Measurements from ENCODE around the gene PTPRD.

PTPRD gene

GRCh38 chr9:10062629-10063395, 550.0 kb downstream of the PTPRD start:
- Histone ChIP-seq H3K4me3 (ENCODE audit: insufficient read length, low read depth) (no peak overlapping the region), H3K4me1 (ENCODE audit: insufficient read depth, insufficient read length) (no peaks in the 10 kb centered on the region), H3K9ac (ENCODE audit: insufficient read length, low read depth) (no peak overlapping the region), H3K27me3 (ENCODE audit: insufficient read depth, insufficient read length) (no peaks in the 10 kb centered on the region), H3K9me3 (ENCODE audit: insufficient read depth, low read length) (no peaks in the 10 kb centered on the region), H3K36me3 (ENCODE audit: insufficient read depth, insufficient read length, low read length) (no peaks in the 10 kb centered on the region)
- DNase-seq (ENCODE audit: low read depth, low spot score), result no peak
- no peak for TF ChIP-seq YY1 (IDR thresholded peaks at IDR 0.05; ENCODE audit: insufficient read depth, insufficient read length)
- no peak for TF ChIP-seq ZNF274 (IDR thresholded peaks at IDR 0.05; ENCODE audit: low read depth, low read length)
- TF ChIP-seq SUZ12 (IDR thresholded peaks at IDR 0.05; ENCODE audit: extremely low read depth, insufficient read depth, insufficient read length), result no peak

GRCh38 chr9:10059044-10059443, 553.8 kb downstream of the PTPRD start:
- DNase-seq (ENCODE audit: low read depth, low spot score), result no peak
- Histone ChIP-seq H3K36me3 (ENCODE audit: insufficient read depth, insufficient read length, low read length) (no peaks in the 10 kb centered on the region), H3K9me3 (ENCODE audit: insufficient read depth, low read length) (no peaks in the 10 kb centered on the region), H3K9ac (ENCODE audit: insufficient read length, low read depth) (no peak overlapping the region), H3K4me3 (ENCODE audit: insufficient read length, low read depth) (no peak overlapping the region), H3K4me1 (ENCODE audit: insufficient read depth, insufficient read length) (no peaks in the 10 kb centered on the region), H3K27me3 (ENCODE audit: insufficient read depth, insufficient read length) (no peaks in the 10 kb centered on the region)
- TF ChIP-seq ZNF274 (IDR thresholded peaks at IDR 0.05; ENCODE audit: low read depth, low read length) (no peak), YY1 (IDR thresholded peaks at IDR 0.05; ENCODE audit: insufficient read depth, insufficient read length) (no peak), SUZ12 (IDR thresholded peaks at IDR 0.05; ENCODE audit: extremely low read depth, insufficient read depth, insufficient read length) (no peak)

GRCh38 chr9:10055886-10056395, 556.9 kb downstream of the PTPRD start:
- no peak overlapping the region for H3K9ac ChIP-seq (ENCODE audit: insufficient read length, low read depth)
- H3K4me3 ChIP-seq (ENCODE audit: insufficient read length, low read depth), result no peak overlapping the region
- no peak for DNase-seq (ENCODE audit: low read depth, low spot score)
- H3K36me3 ChIP-seq (ENCODE audit: insufficient read depth, insufficient read length, low read length), result no peaks in the 10 kb centered on the region
- no peak for TF ChIP-seq ZNF274 (IDR thresholded peaks at IDR 0.05; ENCODE audit: low read depth, low read length)
- TF ChIP-seq SUZ12 (IDR thresholded peaks at IDR 0.05; ENCODE audit: extremely low read depth, insufficient read depth, insufficient read length), result no peak
- TF ChIP-seq YY1 (IDR thresholded peaks at IDR 0.05; ENCODE audit: insufficient read depth, insufficient read length), result no peak
- H3K27me3 ChIP-seq (ENCODE audit: insufficient read depth, insufficient read length), result no peaks in the 10 kb centered on the region
- no peaks in the 10 kb centered on the region for H3K4me1 ChIP-seq (ENCODE audit: insufficient read depth, insufficient read length)
- no peaks in the 10 kb centered on the region for H3K9me3 ChIP-seq (ENCODE audit: insufficient read depth, low read length)

GRCh38 chr9:10054456-10054855, 558.3 kb downstream of the PTPRD start:
- no peak for DNase-seq (ENCODE audit: low read depth, low spot score)
- TF ChIP-seq YY1 (IDR thresholded peaks at IDR 0.05; ENCODE audit: insufficient read depth, insufficient read length), result no peak
- no peak for TF ChIP-seq SUZ12 (IDR thresholded peaks at IDR 0.05; ENCODE audit: extremely low read depth, insufficient read depth, insufficient read length)
- TF ChIP-seq ZNF274 (IDR thresholded peaks at IDR 0.05; ENCODE audit: low read depth, low read length), result no peak
- H3K4me1 ChIP-seq (ENCODE audit: insufficient read depth, insufficient read length), result no peaks in the 10 kb centered on the region
- no peaks in the 10 kb centered on the region for H3K36me3 ChIP-seq (ENCODE audit: insufficient read depth, insufficient read length, low read length)
- H3K27me3 ChIP-seq (ENCODE audit: insufficient read depth, insufficient read length), result no peaks in the 10 kb centered on the region
- no peak overlapping the region for H3K9ac ChIP-seq (ENCODE audit: insufficient read length, low read depth)
- H3K9me3 ChIP-seq (ENCODE audit: insufficient read depth, low read length), result no peaks in the 10 kb centered on the region
- H3K4me3 ChIP-seq (ENCODE audit: insufficient read length, low read depth), result no peak overlapping the region

GRCh38 chr9:10052916-10053315, 559.9 kb downstream of the PTPRD start:
- TF ChIP-seq YY1 (IDR thresholded peaks at IDR 0.05; ENCODE audit: insufficient read depth, insufficient read length), result no peak
- TF ChIP-seq ZNF274 (IDR thresholded peaks at IDR 0.05; ENCODE audit: low read depth, low read length), result no peak
- TF ChIP-seq SUZ12 (IDR thresholded peaks at IDR 0.05; ENCODE audit: extremely low read depth, insufficient read depth, insufficient read length), result no peak
- H3K27me3 ChIP-seq (ENCODE audit: insufficient read depth, insufficient read length), result no peaks in the 10 kb centered on the region

GRCh38 chr9:10052181-10052580, 560.6 kb downstream of the PTPRD start:
- Histone ChIP-seq H3K9me3 (ENCODE audit: insufficient read depth, low read length) (no peaks in the 10 kb centered on the region), H3K27me3 (ENCODE audit: insufficient read depth, insufficient read length) (no peaks in the 10 kb centered on the region), H3K9ac (ENCODE audit: insufficient read length, low read depth) (no peak overlapping the region), H3K36me3 (ENCODE audit: insufficient read depth, insufficient read length, low read length) (no peaks in the 10 kb centered on the region), H3K4me3 (ENCODE audit: insufficient read length, low read depth) (no peak overlapping the region), H3K4me1 (ENCODE audit: insufficient read depth, insufficient read length) (no peaks in the 10 kb centered on the region)
- no peak for DNase-seq (ENCODE audit: low read depth, low spot score)
- no peak for TF ChIP-seq SUZ12 (IDR thresholded peaks at IDR 0.05; ENCODE audit: extremely low read depth, insufficient read depth, insufficient read length)
- no peak for TF ChIP-seq ZNF274 (IDR thresholded peaks at IDR 0.05; ENCODE audit: low read depth, low read length)
- no peak for TF ChIP-seq YY1 (IDR thresholded peaks at IDR 0.05; ENCODE audit: insufficient read depth, insufficient read length)

More at GRCh38 chr9:10052916-10053315, 559.9 kb downstream of the PTPRD start:
- H3K9me3 ChIP-seq (ENCODE audit: insufficient read depth, low read length), result no peaks in the 10 kb centered on the region
- H3K9ac ChIP-seq (ENCODE audit: insufficient read length, low read depth), result no peak overlapping the region
- no peaks in the 10 kb centered on the region for H3K36me3 ChIP-seq (ENCODE audit: insufficient read depth, insufficient read length, low read length)
- no peak overlapping the region for H3K4me3 ChIP-seq (ENCODE audit: insufficient read length, low read depth)
- no peaks in the 10 kb centered on the region for H3K4me1 ChIP-seq (ENCODE audit: insufficient read depth, insufficient read length)
- no peak for DNase-seq (ENCODE audit: low read depth, low spot score)

- DNase-seq (ENCODE audit: low read depth, low spot score), result no peak
- H3K36me3 ChIP-seq (ENCODE audit: insufficient read depth, insufficient read length, low read length), result no peaks in the 10 kb centered on the region
- H3K9me3 ChIP-seq (ENCODE audit: insufficient read depth, low read length), result no peaks in the 10 kb centered on the region
- TF ChIP-seq SUZ12 (IDR thresholded peaks at IDR 0.05; ENCODE audit: extremely low read depth, insufficient read depth, insufficient read length) (no peak), YY1 (IDR thresholded peaks at IDR 0.05; ENCODE audit: insufficient read depth, insufficient read length) (no peak), ZNF274 (IDR thresholded peaks at IDR 0.05; ENCODE audit: low read depth, low read length) (no peak)
- no peaks in the 10 kb centered on the region for H3K27me3 ChIP-seq (ENCODE audit: insufficient read depth, insufficient read length)
- H3K4me1 ChIP-seq (ENCODE audit: insufficient read depth, insufficient read length), result no peaks in the 10 kb centered on the region
- no peak overlapping the region for H3K4me3 ChIP-seq (ENCODE audit: insufficient read length, low read depth)
- no peak overlapping the region for H3K9ac ChIP-seq (ENCODE audit: insufficient read length, low read depth)
Measured at GRCh38 chr9:10050016-10050415, 562.8 kb downstream of the PTPRD start.
